ENCODE measurements around the gene TM4SF20.

DNA sequence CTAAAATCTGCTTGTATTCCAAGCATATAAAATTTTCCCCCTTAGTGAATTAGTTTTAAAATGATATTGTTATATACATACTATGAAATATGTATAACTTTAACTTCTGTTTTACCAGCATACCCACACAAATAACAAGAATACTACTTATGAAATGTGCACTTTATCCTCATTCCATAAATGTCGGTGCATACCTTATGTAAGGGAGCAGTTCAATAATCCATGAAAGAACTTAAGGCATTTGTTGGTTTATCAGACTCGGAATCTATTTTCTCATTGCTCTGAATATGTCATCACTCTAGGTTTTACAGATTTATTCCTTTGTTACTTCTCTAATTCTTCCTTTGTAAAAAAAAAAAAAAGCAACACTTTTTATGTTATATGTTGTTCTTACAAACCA, 66.5 kb downstream of the TM4SF20 start:
- no peak for TF ChIP-seq EZH2 (IDR thresholded peaks at IDR 0.05; ENCODE audit: borderline replicate concordance, low read length)
- TF ChIP-seq, protein P1, sequence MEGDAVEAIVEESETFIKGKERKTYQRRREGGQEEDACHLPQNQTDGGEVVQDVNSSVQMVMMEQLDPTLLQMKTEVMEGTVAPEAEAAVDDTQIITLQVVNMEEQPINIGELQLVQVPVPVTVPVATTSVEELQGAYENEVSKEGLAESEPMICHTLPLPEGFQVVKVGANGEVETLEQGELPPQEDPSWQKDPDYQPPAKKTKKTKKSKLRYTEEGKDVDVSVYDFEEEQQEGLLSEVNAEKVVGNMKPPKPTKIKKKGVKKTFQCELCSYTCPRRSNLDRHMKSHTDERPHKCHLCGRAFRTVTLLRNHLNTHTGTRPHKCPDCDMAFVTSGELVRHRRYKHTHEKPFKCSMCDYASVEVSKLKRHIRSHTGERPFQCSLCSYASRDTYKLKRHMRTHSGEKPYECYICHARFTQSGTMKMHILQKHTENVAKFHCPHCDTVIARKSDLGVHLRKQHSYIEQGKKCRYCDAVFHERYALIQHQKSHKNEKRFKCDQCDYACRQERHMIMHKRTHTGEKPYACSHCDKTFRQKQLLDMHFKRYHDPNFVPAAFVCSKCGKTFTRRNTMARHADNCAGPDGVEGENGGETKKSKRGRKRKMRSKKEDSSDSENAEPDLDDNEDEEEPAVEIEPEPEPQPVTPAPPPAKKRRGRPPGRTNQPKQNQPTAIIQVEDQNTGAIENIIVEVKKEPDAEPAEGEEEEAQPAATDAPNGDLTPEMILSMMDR (IDR thresholded peaks at IDR 0.05; ENCODE audit: low read length), result no peak
